Inferior parietal cortex (tissue), 1 donor: ENCODE measurements around the gene ZSWIM5.
"Not testable (repeated sequence)": the region's sequence is repeated elsewhere in the genome, so short reads cannot be mapped to it uniquely, and the experiment has no call there.

Experiments
- DNase-seq: peaks from one replicate; pipeline ENCODE4 v3.0.0-alpha.2; 2016; ENCODE audit errors: extremely low spot score

The ZSWIM5 gene

DNA sequence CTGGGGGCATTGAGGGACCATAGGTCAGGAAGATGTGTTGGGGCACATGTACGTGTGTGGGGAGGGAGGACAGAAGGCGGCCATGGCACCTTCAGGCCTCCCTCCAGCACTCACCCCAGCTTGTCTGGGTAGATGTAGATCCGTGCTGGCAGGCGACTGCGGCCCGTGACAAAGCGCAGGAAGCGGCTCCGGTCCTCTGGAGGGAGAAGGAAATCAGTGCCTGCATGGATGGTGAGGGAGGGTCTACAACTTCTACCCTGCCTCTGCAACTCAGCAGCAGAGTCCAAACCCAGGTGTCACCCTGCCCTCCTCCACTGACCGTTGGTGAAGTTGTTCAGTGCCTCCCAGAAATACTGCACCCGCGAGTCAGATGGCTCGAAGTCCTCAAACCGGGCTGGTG, 202.7 kb downstream of the ZSWIM5 start:
- DNase-seq, result no peak

GRCh38 chr1:45002650-45003645, 203.5 kb downstream of the ZSWIM5 start:
- DNase-seq, result no peak

DNA sequence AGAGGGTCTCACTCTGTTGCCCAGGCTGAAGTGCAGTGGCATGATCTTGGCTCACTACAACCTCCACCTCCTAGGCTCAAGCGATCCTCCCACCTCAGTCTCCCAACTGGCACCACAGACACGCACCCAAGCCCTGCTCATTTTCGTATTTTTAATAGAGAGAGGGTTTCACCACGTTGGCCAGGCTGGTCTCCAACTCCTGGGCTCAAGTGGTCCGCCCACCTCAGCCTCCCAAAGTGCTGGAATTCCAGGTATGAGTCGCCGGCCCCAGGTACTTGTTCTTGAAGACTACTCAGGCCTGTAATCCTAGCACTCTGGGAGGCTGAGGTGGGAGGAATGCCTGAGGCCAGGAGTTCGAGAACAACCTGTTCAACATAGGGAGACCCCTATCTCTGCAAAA, 204.8 kb downstream of the ZSWIM5 start:
- DNase-seq, result not testable (repeated sequence)

DNA sequence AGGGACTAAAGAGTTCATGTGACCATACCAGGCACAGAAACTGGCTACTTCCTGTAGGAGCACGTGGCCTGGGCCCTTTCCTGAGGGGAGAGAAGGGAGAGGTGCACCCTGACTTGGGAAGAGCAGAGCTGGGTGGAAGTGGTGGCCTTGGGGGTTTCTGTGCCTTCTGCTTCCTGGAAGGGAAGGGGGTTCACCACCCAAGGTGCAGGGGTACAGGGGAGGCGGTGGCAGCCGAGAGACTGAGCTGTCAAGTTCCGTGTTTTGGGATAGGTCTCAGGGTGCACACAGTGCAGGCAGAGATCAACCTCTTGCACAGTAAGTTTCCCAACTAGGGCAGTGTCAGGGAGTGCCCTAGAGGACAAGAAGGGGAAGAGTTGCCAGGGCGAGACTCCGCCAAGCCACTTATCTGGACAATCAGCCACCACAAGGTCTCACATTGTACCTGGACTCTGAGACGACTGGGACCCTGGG, 205.4 kb downstream of the ZSWIM5 start:
- no peak for DNase-seq

DNA sequence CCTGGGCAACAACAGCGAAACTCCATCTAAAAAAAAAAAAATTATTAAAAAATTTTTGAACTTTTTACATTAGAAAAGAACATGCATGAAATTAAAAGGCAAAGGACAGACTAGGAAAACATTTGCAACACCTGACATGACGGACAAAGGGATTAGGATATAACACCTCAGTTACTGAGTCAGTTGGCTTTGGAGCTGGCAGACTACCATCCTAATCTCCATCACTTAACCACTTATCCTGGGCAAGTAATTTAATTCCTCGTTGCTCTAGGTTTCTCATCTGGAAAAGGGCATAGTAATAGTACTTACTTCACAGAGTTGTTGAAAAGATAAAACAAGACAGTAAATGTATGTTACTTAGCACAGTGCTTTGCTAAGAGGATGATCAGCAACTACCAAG, 207.2 kb downstream of the ZSWIM5 start:
- no peak for DNase-seq

GRCh38 chr1:44995467-44996238, 210.8 kb downstream of the ZSWIM5 start:
- no peak for DNase-seq

DNA sequence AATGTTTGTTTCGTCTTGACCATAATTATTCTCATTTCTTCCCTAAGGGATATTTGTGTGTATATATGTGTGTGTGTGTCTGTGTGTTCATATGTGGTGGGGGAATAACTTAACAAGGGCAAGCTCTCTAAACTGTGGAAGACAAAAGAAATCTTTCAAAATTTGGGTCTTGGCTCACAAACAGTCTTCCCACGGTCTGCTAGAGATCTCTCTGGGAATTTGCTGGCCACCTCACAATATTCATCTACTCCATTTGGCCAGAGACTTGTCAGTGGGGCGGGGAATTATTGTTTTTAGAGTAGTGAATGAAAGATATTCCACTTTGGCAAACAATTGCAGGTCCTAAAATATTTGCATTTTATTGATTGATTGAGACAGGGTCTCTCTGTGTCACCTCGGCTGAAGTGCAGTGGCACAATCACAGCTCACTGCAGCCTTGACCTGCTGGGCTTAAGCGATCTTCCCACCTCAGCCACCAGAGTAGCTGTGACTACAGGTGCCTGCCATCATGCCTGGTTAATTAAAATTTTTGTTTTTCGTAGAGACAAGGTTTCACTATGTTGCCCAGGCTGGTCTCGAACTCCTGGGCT, 212.0 kb downstream of the ZSWIM5 start:
- DNase-seq, result no peak

- DNase-seq, result no peak
Observed at GRCh38 chr1:44988531-44989156, 217.8 kb downstream of the ZSWIM5 start.

DNA sequence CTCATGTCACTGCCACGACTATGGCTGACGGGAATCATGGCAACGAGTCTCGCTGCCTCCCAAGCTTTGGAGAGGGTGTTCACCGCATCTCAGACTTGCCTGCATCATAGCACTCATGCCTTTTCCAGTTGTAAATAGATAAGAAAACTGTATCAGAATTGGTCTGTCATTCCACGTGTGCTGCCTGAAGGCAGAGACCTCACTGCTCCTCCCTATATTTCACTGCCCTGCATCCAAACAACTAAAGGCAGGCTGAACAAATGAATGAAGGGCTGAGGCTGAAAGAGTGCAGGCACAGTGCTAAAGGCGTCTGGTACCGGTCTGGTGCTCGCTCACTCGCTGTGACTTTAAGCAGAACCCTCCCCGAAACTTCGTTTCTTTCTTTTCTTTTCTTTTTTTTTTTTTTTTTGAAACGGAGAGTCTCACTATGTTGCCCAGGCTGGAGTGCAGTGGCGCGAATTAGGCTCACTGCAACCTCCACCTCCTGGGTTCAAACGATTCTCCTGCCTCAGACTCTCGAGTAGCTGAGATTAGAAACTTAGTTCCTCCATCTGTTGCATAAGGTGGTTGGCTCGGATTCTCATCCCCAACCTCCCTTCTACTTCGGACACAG, 220.6 kb downstream of the ZSWIM5 start:
- no peak for DNase-seq

- not testable (repeated sequence) for DNase-seq
Observed at GRCh38 chr1:44977372-44977771, 229.0 kb downstream of the ZSWIM5 start.

DNA sequence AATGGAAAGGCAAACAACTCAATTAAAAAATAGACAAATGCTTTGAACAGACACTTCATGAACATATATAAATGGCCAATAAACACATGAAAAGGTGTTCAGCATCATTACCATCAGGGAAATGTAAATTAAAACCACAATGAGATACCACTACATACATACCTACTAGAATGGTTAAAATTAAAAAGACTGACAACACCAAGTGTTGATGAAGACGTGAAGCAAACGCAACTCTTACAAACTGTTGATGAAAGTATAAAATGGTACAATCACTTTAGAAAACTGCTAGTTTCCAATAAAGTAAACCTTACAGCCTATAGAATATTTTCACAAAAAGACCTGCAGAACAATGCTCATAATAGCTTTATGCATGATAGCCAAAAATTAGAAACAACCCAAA, 230.2 kb downstream of the ZSWIM5 start:
- DNase-seq, result no peak

DNA sequence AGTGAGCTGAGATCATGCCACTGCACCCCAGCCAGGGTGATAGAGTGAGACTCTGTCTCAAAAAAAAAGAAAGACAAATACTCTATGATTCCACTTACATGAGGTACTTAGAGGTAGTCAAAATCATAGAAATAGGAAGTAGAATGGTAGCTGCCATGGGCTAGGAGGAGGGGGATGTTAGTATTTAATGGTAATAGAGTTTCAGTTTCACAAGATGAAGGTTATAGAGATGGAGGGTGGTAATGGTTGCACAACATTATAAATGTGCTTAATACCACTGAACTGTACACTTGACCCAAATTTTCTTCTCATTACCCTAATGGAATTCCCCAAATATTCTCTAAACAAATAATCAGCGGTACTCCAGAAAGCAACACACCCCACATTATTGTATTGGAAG, 232.8 kb downstream of the ZSWIM5 start:
- DNase-seq, result no peak

GRCh38 chr1:44970317-44970716, 236.1 kb downstream of the ZSWIM5 start:
- no peak for DNase-seq
